ENCODE results near the gene KCNG2. TPM values are rescaled to one million over a fixed set of nuclear protein-coding genes. Genes with fewer than 3 reads are reported as not detected.
A peak's percentile ranks its signal among the peaks of the same experiment; 100 is the strongest.

The KCNG2 gene
- total and polyA plus RNA-seq, 5 experiments from 2014 or later, result not detected

- Mint-ChIP-seq H3K4me1 (no peaks in the 10 kb centered on the region), H3K27ac (no peak overlapping the region), H3K36me3 (peaks cover 5 to 18% (median 13%) of the 10 kb centered on the region in 3 donors), H3K9me3 (peaks cover 2 to 24% (median 12%) of the 10 kb centered on the region in 9 donors), H3K4me3 (no peak overlapping the region), H3K27me3 (peaks cover 16 to 50% (median 34%) of the 10 kb centered on the region in 5 donors)
- ATAC-seq, result no peak
- POLR2A ChIA-PET, result no interaction called here
- DNase-seq, result no peak
These were observed 26.9 kb upstream of the KCNG2 start for GRCh38 chr18:79770826-79771225.

GRCh38 chr18:79771446-79772107 is 26.2 kb upstream of the KCNG2 start:
- Mint-ChIP-seq H3K36me3 (peaks cover 5 to 15% (median 13%) of the 10 kb centered on the region in 3 donors), H3K27me3 (peaks cover 17 to 57% (median 36%) of the 10 kb centered on the region in 5 donors), H3K27ac (no peak overlapping the region), H3K9me3 (peaks cover 0 to 24% (median 12%) of the 10 kb centered on the region in 9 donors), H3K4me1 (no peaks in the 10 kb centered on the region), H3K4me3 (no peak overlapping the region)
- DNase-seq (peak in 1 of 10 donors; percentile 59), ATAC-seq (no peak)
- POLR2A ChIA-PET, result no interaction called here

GRCh38 chr18:79772108-79772864 is 25.5 kb upstream of the KCNG2 start:
- POLR2A ChIA-PET, result no interaction called here
- no peak overlapping the region for H3K4me3 Mint-ChIP-seq
- peaks cover under 1 to 21% (median 11%) of the 10 kb centered on the region in 9 donors for H3K9me3 Mint-ChIP-seq
- no peaks in the 10 kb centered on the region for H3K4me1 Mint-ChIP-seq
- DNase-seq (peak in 1 of 10 donors; percentile 56), ATAC-seq (no peak)
- H3K27me3 Mint-ChIP-seq, result peaks cover 18 to 58% (median 38%) of the 10 kb centered on the region in 5 donors
- no peak overlapping the region for H3K27ac Mint-ChIP-seq
- H3K36me3 Mint-ChIP-seq, result peaks cover 5 to 13% (median 10%) of the 10 kb centered on the region in 3 donors

- no peaks in the 10 kb centered on the region for H3K4me1 Mint-ChIP-seq
- ATAC-seq (no peak), DNase-seq (no peak)
- POLR2A ChIA-PET, result no interaction called here
- H3K4me3 Mint-ChIP-seq, result no peak overlapping the region
- H3K27me3 Mint-ChIP-seq, result peaks cover 15 to 58% (median 37%) of the 10 kb centered on the region in 5 donors
- H3K36me3 Mint-ChIP-seq, result peaks cover 0 to 5% (median 5%) of the 10 kb centered on the region in 3 donors
- peaks cover 0 to 13% (median 4%) of the 10 kb centered on the region in 9 donors for H3K9me3 Mint-ChIP-seq
- no peak overlapping the region for H3K27ac Mint-ChIP-seq
These were observed 24.7 kb upstream of the KCNG2 start for GRCh38 chr18:79772865-79773696.

- no peaks in the 10 kb centered on the region for H3K36me3 Mint-ChIP-seq
- H3K9me3 Mint-ChIP-seq, result peaks cover 0 to 4% (median 0%) of the 10 kb centered on the region in 9 donors
- H3K4me1 Mint-ChIP-seq, result no peaks in the 10 kb centered on the region
- H3K4me3 Mint-ChIP-seq, result no peak overlapping the region
- POLR2A ChIA-PET, result no interaction called here
- peaks cover 15 to 65% (median 44%) of the 10 kb centered on the region in 5 donors for H3K27me3 Mint-ChIP-seq
- DNase-seq (no peak), ATAC-seq (no peak)
- H3K27ac Mint-ChIP-seq, result no peak overlapping the region
These were observed 23.6 kb upstream of the KCNG2 start for GRCh38 chr18:79774111-79774510.

- POLR2A ChIA-PET, result no interaction called here
- Mint-ChIP-seq H3K4me1 (no peaks in the 10 kb centered on the region), H3K27ac (no peak overlapping the region), H3K27me3 (peaks cover 13 to 58% (median 41%) of the 10 kb centered on the region in 5 donors), H3K9me3 (peaks cover 0 to 4% (median 0%) of the 10 kb centered on the region in 9 donors), H3K36me3 (no peaks in the 10 kb centered on the region), H3K4me3 (no peak overlapping the region)
- ATAC-seq, result no peak
- DNase-seq, result peak in 1 of 10 donors; percentile 30
These were observed 22.1 kb upstream of the KCNG2 start for GRCh38 chr18:79775441-79776221.

GRCh38 chr18:79776674-79777073 is 21.1 kb upstream of the KCNG2 start:
- no peak for ATAC-seq
- peaks cover 13 to 58% (median 41%) of the 10 kb centered on the region in 5 donors for H3K27me3 Mint-ChIP-seq
- POLR2A ChIA-PET, result no interaction called here
- no peak overlapping the region for H3K4me3 Mint-ChIP-seq
- H3K9me3 Mint-ChIP-seq, result peaks cover 0 to 4% (median 0%) of the 10 kb centered on the region in 9 donors
- H3K4me1 Mint-ChIP-seq, result no peaks in the 10 kb centered on the region
- no peaks in the 10 kb centered on the region for H3K36me3 Mint-ChIP-seq
- H3K27ac Mint-ChIP-seq, result peak overlapping the region in 2 of 10 donors; percentile 46 to 82
- DNase-seq, result no peak

GRCh38 chr18:79778291-79778791 is 19.4 kb upstream of the KCNG2 start:
- Mint-ChIP-seq H3K4me1 (no peaks in the 10 kb centered on the region), H3K36me3 (no peaks in the 10 kb centered on the region), H3K9me3 (peaks cover 0 to 4% (median 0%) of the 10 kb centered on the region in 9 donors), H3K4me3 (no peak overlapping the region), H3K27me3 (peaks cover 7 to 54% (median 35%) of the 10 kb centered on the region in 5 donors), H3K27ac (peak overlapping the region in 1 of 10 donors; percentile 24)
- DNase-seq (no peak), ATAC-seq (no peak)
- POLR2A ChIA-PET, result no interaction called here

- Mint-ChIP-seq H3K27ac (no peak overlapping the region), H3K4me1 (no peaks in the 10 kb centered on the region), H3K4me3 (no peak overlapping the region), H3K9me3 (peaks cover 0 to 4% (median 0%) of the 10 kb centered on the region in 9 donors), H3K36me3 (no peaks in the 10 kb centered on the region), H3K27me3 (peaks cover 7 to 53% (median 36%) of the 10 kb centered on the region in 5 donors)
- POLR2A ChIA-PET, result no interaction called here
- ATAC-seq, result no peak
- DNase-seq, result no peak
These were observed 18.6 kb upstream of the KCNG2 start for GRCh38 chr18:79779021-79779699.

- H3K4me1 Mint-ChIP-seq, result no peaks in the 10 kb centered on the region
- DNase-seq (no peak), ATAC-seq (no peak)
- H3K9me3 Mint-ChIP-seq, result peaks cover 0 to 4% (median 0%) of the 10 kb centered on the region in 9 donors
- peaks cover 10 to 59% (median 40%) of the 10 kb centered on the region in 5 donors for H3K27me3 Mint-ChIP-seq
- H3K4me3 Mint-ChIP-seq, result no peak overlapping the region
- H3K27ac Mint-ChIP-seq, result no peak overlapping the region
- no peaks in the 10 kb centered on the region for H3K36me3 Mint-ChIP-seq
- POLR2A ChIA-PET, result no interaction called here
These were observed 18.0 kb upstream of the KCNG2 start for GRCh38 chr18:79779700-79780190.

GRCh38 chr18:79780547-79780946 is 17.2 kb upstream of the KCNG2 start:
- Mint-ChIP-seq H3K27me3 (peaks cover 8 to 65% (median 41%) of the 10 kb centered on the region in 5 donors), H3K4me3 (no peak overlapping the region), H3K36me3 (no peaks in the 10 kb centered on the region), H3K4me1 (no peaks in the 10 kb centered on the region), H3K9me3 (peaks cover 0 to 4% (median 0%) of the 10 kb centered on the region in 9 donors), H3K27ac (no peak overlapping the region)
- POLR2A ChIA-PET, result no interaction called here
- no peak for DNase-seq
- no peak for ATAC-seq
